Lung (tissue), 12 donors: Measurements from ENCODE around the gene TMEM129. TPM values are rescaled to one million over a fixed set of nuclear protein-coding genes. Genes with fewer than 3 reads are reported as not detected.

Experiments
- ATAC-seq: fragments of 200-7000 bp; cut with Tn5 transposase; one replicate; pipeline ENCODE4 v1.9.1; 2020; ENCODE audit warnings: moderate number of reproducible peaks; ENCODE audit not compliant: insufficient read depth, low FRiP score
- DNase-seq, 3 donors: peaks; one replicate each; pipeline ENCODE4 v3.0.0-alpha.2; 2013 to 2017
- H3K27ac ChIP-seq, 2 donors: one replicate each; pipeline ENCODE4 v1.5.1; 2013; ENCODE audit warnings: mild to moderate bottlenecking in 2 of 2, moderate library complexity in 2 of 2, control low read depth in 1 of 2, inconsistent platforms in 1 of 2, low read depth in 1 of 2, low read length in 1 of 2
- H3K27me3 ChIP-seq, 3 donors: one replicate each; pipeline ENCODE4 v1.5.1; 2013; ENCODE audit warnings: low read length in 2 of 3; ENCODE audit not compliant: control insufficient read depth in 3 of 3, insufficient read depth in 3 of 3
- H3K36me3 ChIP-seq, 4 donors: one replicate each; pipeline ENCODE4 v1.5.1; 2013; ENCODE audit warnings: low read length in 4 of 4, mild to moderate bottlenecking in 1 of 4, moderate library complexity in 1 of 4; ENCODE audit not compliant: control insufficient read depth in 4 of 4, insufficient read depth in 4 of 4
- H3K4me1 ChIP-seq, 5 donors: one replicate each; pipeline ENCODE4 v1.5.1; 2013; ENCODE audit warnings: low read length in 5 of 5, mild to moderate bottlenecking in 2 of 5, moderate library complexity in 1 of 5; ENCODE audit not compliant: control insufficient read depth in 5 of 5, insufficient read depth in 5 of 5
- H3K4me3 ChIP-seq: one replicate; pipeline ENCODE4 v1.5.1; 2013; ENCODE audit warnings: mild to moderate bottlenecking, control low read depth, moderate library complexity
- H3K9ac ChIP-seq, 2 donors: one replicate each; pipeline ENCODE4 v1.5.1; 2013; ENCODE audit warnings: low read length in 2 of 2, control low read depth in 1 of 2; ENCODE audit not compliant: insufficient read depth in 1 of 2
- H3K9me3 ChIP-seq, 4 donors: one replicate each; pipeline ENCODE4 v1.5.1; 2013; ENCODE audit warnings: low read length in 3 of 4, mild to moderate bottlenecking in 1 of 4, moderate library complexity in 1 of 4; ENCODE audit not compliant: control insufficient read depth in 4 of 4, insufficient read depth in 3 of 4
- CTCF ChIP-seq: IDR thresholded peaks from 2 replicates; pipeline ENCODE4 v1.5.1; 2012; ENCODE audit warnings: mild to moderate bottlenecking; ENCODE audit errors: control extremely low read depth, extremely low read depth
- WGBS, 2 donors: extraction: QIAGEN DNeasy Blood & Tissue Kit; methylation state at CpG; one replicate each; pipeline ENCODE4 v1.1.7; 2013; 5-methylcytosine and 5-hydroxymethylcytosine counted together
- polyA plus RNA-seq, 2 donors: library from polyadenylated mRNA; stranded (reverse); fragments of 200-250 nt; gene quantifications; one replicate each; pipeline ENCODE4 v1.2.1, GENCODE V29; 2013
- total RNA-seq, 2 donors: library from RNA; depleted of rRNA in 1 of 2; stranded (reverse); fragments of >200 nt in 1 of 2; gene quantifications; one replicate each; pipeline ENCODE4 v1.2.1, GENCODE V29; 2014 to 2021
- donor health status: control.
- donor health status: control.
- donor health status: Bipolar disorder and iron deficiency.
- donor health status: healthy.
- donor health status: DM: yes; HTN: yes; CAD: no.

TMEM129 gene
- total and polyA plus RNA-seq, 4 donors, result 16.6 to 45.2 (median 37.8) TPM

GRCh38 chr4:1748465-1748995 is 27.4 kb upstream of the TMEM129 start:
- 2 to 3% methylated on average over 25 to 29 of the region's 29 CpGs for WGBS, 2 donors
- Histone ChIP-seq H3K9ac (no peak overlapping the region), H3K9me3 (no peaks in the 10 kb centered on the region), H3K27ac (no peak overlapping the region), H3K36me3 (peaks cover 0 to 9% (median 0%) of the 10 kb centered on the region in 4 donors), H3K27me3 (no peaks in the 10 kb centered on the region), H3K4me1 (peaks cover 0 to 23% (median 11%) of the 10 kb centered on the region in 5 donors), H3K4me3 (no peak overlapping the region)
- peak; percentile 73 to 87 (median 78) for DNase-seq
- TF ChIP-seq CTCF, result peak; percentile 61
- peak; percentile 42 for ATAC-seq

- H3K27me3 ChIP-seq, result no peaks in the 10 kb centered on the region
- ATAC-seq, result no peak
- no peak overlapping the region for H3K9ac ChIP-seq
- peaks cover 0 to 19% (median 2%) of the 10 kb centered on the region in 5 donors for H3K4me1 ChIP-seq
- 85 to 87% methylated on average over 16 of the region's 16 CpGs for WGBS, 2 donors
- no peaks in the 10 kb centered on the region for H3K9me3 ChIP-seq
- no peak for TF ChIP-seq CTCF
- H3K36me3 ChIP-seq, result peaks cover 0 to 9% (median 0%) of the 10 kb centered on the region in 4 donors
- DNase-seq, result no peak
- H3K4me3 ChIP-seq, result no peak overlapping the region
- no peak overlapping the region for H3K27ac ChIP-seq
Measured at GRCh38 chr4:1747603-1747967, 26.5 kb upstream of the TMEM129 start.

GRCh38 chr4:1746919-1747602 is 25.9 kb upstream of the TMEM129 start:
- Histone ChIP-seq H3K4me1 (peaks cover 0 to 14% (median 0%) of the 10 kb centered on the region in 5 donors), H3K4me3 (no peak overlapping the region), H3K27ac (no peak overlapping the region), H3K9ac (no peak overlapping the region), H3K9me3 (no peaks in the 10 kb centered on the region), H3K27me3 (no peaks in the 10 kb centered on the region), H3K36me3 (peaks cover 0 to 11% (median 0%) of the 10 kb centered on the region in 4 donors)
- 82 to 86% methylated on average over 31 to 33 of the region's 33 CpGs for WGBS, 2 donors
- no peak for TF ChIP-seq CTCF
- no peak for ATAC-seq
- no peak for DNase-seq
